Astrocyte of the cerebellum (primary cell): Measurements from ENCODE around the gene OSGIN1.

ENCODE experiments used
- DNase-seq: peaks from one replicate; pipeline ENCODE4 v3.0.0-alpha.2; 2011; ENCODE audit warnings: low read depth
- H3K4me3 ChIP-seq: 2 replicates; pipeline ENCODE4 v1.5.1; 2011; ENCODE audit warnings: mild to moderate bottlenecking, low read depth, low read length, moderate library complexity
- CTCF ChIP-seq: IDR thresholded peaks from 2 replicates; pipeline ENCODE4 v1.5.1; 2012; ENCODE audit warnings: low read length, low read depth, moderate library complexity, mild to moderate bottlenecking; ENCODE audit errors: missing control alignments
- in situ Hi-C: cut with HindIII; loops from 2 replicates; pipeline ENCODE4 v1.10.0; 2017; ENCODE audit warnings: low sequenced_read_pairs

The OSGIN1 gene

GRCh38 chr16:84007965-84008364 lies 54.9 kb downstream of the OSGIN1 start:
- TF ChIP-seq CTCF, result no peak
- no peak overlapping the region for H3K4me3 ChIP-seq
- in situ Hi-C loops, result no loop called here
- DNase-seq, result no peak

- H3K4me3 ChIP-seq, result no peak overlapping the region
- no peak for DNase-seq
- TF ChIP-seq CTCF, result no peak
- in situ Hi-C loops, result no loop called here
Observed at GRCh38 chr16:84009282-84009681, 56.2 kb downstream of the OSGIN1 start.

GRCh38 chr16:84013787-84014569 lies 60.9 kb downstream of the OSGIN1 start:
- no peak for TF ChIP-seq CTCF
- in situ Hi-C loops, result no loop called here
- DNase-seq, result no peak
- no peak overlapping the region for H3K4me3 ChIP-seq

GRCh38 chr16:84014570-84015327 lies 61.7 kb downstream of the OSGIN1 start:
- in situ Hi-C loops, result no loop called here
- no peak overlapping the region for H3K4me3 ChIP-seq
- DNase-seq, result no peak
- no peak for TF ChIP-seq CTCF

GRCh38 chr16:84015399-84015798 lies 62.4 kb downstream of the OSGIN1 start:
- H3K4me3 ChIP-seq, result no peak overlapping the region
- no peak for TF ChIP-seq CTCF
- in situ Hi-C loops, result no loop called here
- no peak for DNase-seq
